Immature natural killer cell (primary cell): ENCODE measurements around the gene PEAK3. TPM values are rescaled to one million over a fixed set of nuclear protein-coding genes. Genes with fewer than 3 reads are reported as not detected.

Experiments
- DNase-seq, 3 donors: peaks; one replicate each; pipeline ENCODE4 v3.0.0; 2022; ENCODE audit warnings: mixed read lengths in 1 of 3
- H3K27ac Mint-ChIP-seq, 6 donors: one replicate each; pipeline ENCODE4 v1.8.0; 2020; ENCODE audit warnings: mixed read lengths in 6 of 6, mild to moderate bottlenecking in 5 of 6, inconsistent platforms in 4 of 6, moderate library complexity in 3 of 6
- H3K27me3 Mint-ChIP-seq, 3 donors: one replicate each; pipeline ENCODE4 v1.8.0; 2020 to 2021; ENCODE audit warnings: low read depth in 3 of 3, mild to moderate bottlenecking in 3 of 3, mixed read lengths in 3 of 3, moderate library complexity in 3 of 3, inconsistent platforms in 1 of 3
- H3K36me3 Mint-ChIP-seq, 3 donors: one replicate each; pipeline ENCODE4 v1.8.0; 2020; ENCODE audit warnings: mixed read lengths in 3 of 3, inconsistent platforms in 2 of 3, mild to moderate bottlenecking in 2 of 3
- H3K4me1 Mint-ChIP-seq, 2 donors: one replicate each; pipeline ENCODE4 v1.8.0; 2020; ENCODE audit warnings: inconsistent platforms in 2 of 2, mild to moderate bottlenecking in 2 of 2, mixed read lengths in 2 of 2, moderate library complexity in 1 of 2
- H3K4me3 Mint-ChIP-seq, 5 donors: one replicate each; pipeline ENCODE4 v1.8.0; 2020; ENCODE audit warnings: mild to moderate bottlenecking in 5 of 5, mixed read lengths in 5 of 5, inconsistent platforms in 3 of 5, moderate library complexity in 3 of 5
- H3K9me3 Mint-ChIP-seq, 6 donors: one replicate each; pipeline ENCODE4 v1.8.0; 2020; ENCODE audit warnings: mild to moderate bottlenecking in 6 of 6, mixed read lengths in 6 of 6, inconsistent platforms in 4 of 6, moderate library complexity in 3 of 6
- polyA plus RNA-seq, 3 donors: library from polyadenylated mRNA; unstranded; fragments of 300-500 nt; fragmentation: Illumina TruSeq; gene quantifications; one replicate each; pipeline ENCODE4 v1.2.3, GENCODE V29; 2021

The PEAK3 gene
- polyA plus RNA-seq, 3 donors from 2014 or later: 0.96 to 10.8 (median 2.5) TPM

- Mint-ChIP-seq H3K27me3 (peaks cover 24 to 39% (median 29%) of the 10 kb centered on the region in 3 donors), H3K36me3 (no peaks in the 10 kb centered on the region), H3K4me1 (peaks cover under 1 to 14% of the 10 kb centered on the region in 2 donors), H3K4me3 (peak within 1 kb of the TSS in 3 of 5 donors; percentile 60 to 76 (median 70)), H3K27ac (peak within 1 kb of the TSS in 2 of 6 donors; percentile 27 to 42), H3K9me3 (no peaks in the 10 kb centered on the region)
- no peak for DNase-seq
Measured at GRCh38 chr19:2308114-2308556, 26.2 kb upstream of the PEAK3 start, which contains the start of gene LINGO3. Gene LINGO3 (minus strand): TSS chr19:2308154. CDS start chr19:2291776, 16,378 bp downstream.

- no peak for DNase-seq
- H3K9me3 Mint-ChIP-seq: no peaks in the 10 kb centered on the region
- peaks cover 6 to 19% of the 10 kb centered on the region in 2 donors for H3K4me1 Mint-ChIP-seq
- peak overlapping the region in 1 of 5 donors; percentile 33 for H3K4me3 Mint-ChIP-seq
- H3K36me3 Mint-ChIP-seq: no peaks in the 10 kb centered on the region
- no peak overlapping the region for H3K27ac Mint-ChIP-seq
- peaks cover 21 to 43% (median 29%) of the 10 kb centered on the region in 3 donors for H3K27me3 Mint-ChIP-seq
Measured at GRCh38 chr19:2307518-2308012, 25.6 kb upstream of the PEAK3 start.

GRCh38 chr19:2306971-2307370 is 25.0 kb upstream of the PEAK3 start:
- H3K4me1 Mint-ChIP-seq: peaks cover 7 to 21% of the 10 kb centered on the region in 2 donors
- no peaks in the 10 kb centered on the region for H3K9me3 Mint-ChIP-seq
- no peaks in the 10 kb centered on the region for H3K36me3 Mint-ChIP-seq
- no peak for DNase-seq
- peak overlapping the region in 2 of 5 donors; percentile 29 to 32 for H3K4me3 Mint-ChIP-seq
- peaks cover 24 to 39% (median 27%) of the 10 kb centered on the region in 3 donors for H3K27me3 Mint-ChIP-seq
- H3K27ac Mint-ChIP-seq: no peak overlapping the region

GRCh38 chr19:2306281-2306806 is 24.4 kb upstream of the PEAK3 start:
- Mint-ChIP-seq H3K27ac (no peak overlapping the region), H3K36me3 (no peaks in the 10 kb centered on the region), H3K9me3 (no peaks in the 10 kb centered on the region), H3K4me1 (peaks cover 7 to 21% of the 10 kb centered on the region in 2 donors), H3K4me3 (no peak overlapping the region), H3K27me3 (peaks cover 27 to 38% (median 28%) of the 10 kb centered on the region in 3 donors)
- no peak for DNase-seq

- no peaks in the 10 kb centered on the region for H3K36me3 Mint-ChIP-seq
- no peaks in the 10 kb centered on the region for H3K9me3 Mint-ChIP-seq
- no peak overlapping the region for H3K27ac Mint-ChIP-seq
- DNase-seq: no peak
- H3K4me3 Mint-ChIP-seq: no peak overlapping the region
- peaks cover 27 to 38% (median 30%) of the 10 kb centered on the region in 3 donors for H3K27me3 Mint-ChIP-seq
- H3K4me1 Mint-ChIP-seq: peaks cover 7 to 22% of the 10 kb centered on the region in 2 donors
Measured at GRCh38 chr19:2305452-2306280, 23.7 kb upstream of the PEAK3 start.

- no peak for DNase-seq
- Mint-ChIP-seq H3K4me3 (peak overlapping the region; percentile 70 to 85 (median 71)), H3K27me3 (peaks cover 18 to 24% (median 23%) of the 10 kb centered on the region in 3 donors), H3K9me3 (no peaks in the 10 kb centered on the region), H3K27ac (peak overlapping the region in 3 of 6 donors; percentile 45 to 74 (median 59)), H3K4me1 (peaks cover 7 to 20% of the 10 kb centered on the region in 2 donors), H3K36me3 (no peaks in the 10 kb centered on the region)
Measured at GRCh38 chr19:2303211-2303798, 21.3 kb upstream of the PEAK3 start.

- peaks cover 7 to 20% of the 10 kb centered on the region in 2 donors for H3K4me1 Mint-ChIP-seq
- no peaks in the 10 kb centered on the region for H3K9me3 Mint-ChIP-seq
- H3K27me3 Mint-ChIP-seq: peaks cover 18 to 24% (median 23%) of the 10 kb centered on the region in 3 donors
- no peaks in the 10 kb centered on the region for H3K36me3 Mint-ChIP-seq
- peak; percentile 62 to 66 (median 65) for DNase-seq
- H3K27ac Mint-ChIP-seq: peak overlapping the region in 5 of 6 donors; percentile 35 to 83 (median 59)
- H3K4me3 Mint-ChIP-seq: peak overlapping the region; percentile 70 to 85 (median 71)
Measured at GRCh38 chr19:2302319-2303210, 20.6 kb upstream of the PEAK3 start.

- Mint-ChIP-seq H3K27me3 (peaks cover 12 to 14% (median 13%) of the 10 kb centered on the region in 3 donors), H3K36me3 (no peaks in the 10 kb centered on the region), H3K4me3 (no peak overlapping the region), H3K27ac (no peak overlapping the region), H3K4me1 (peaks cover 7 to 20% of the 10 kb centered on the region in 2 donors), H3K9me3 (no peaks in the 10 kb centered on the region)
- DNase-seq: no peak
Measured at GRCh38 chr19:2300533-2300932, 18.6 kb upstream of the PEAK3 start.

- H3K4me3 Mint-ChIP-seq: no peak overlapping the region
- no peaks in the 10 kb centered on the region for H3K9me3 Mint-ChIP-seq
- peaks cover 6 to 16% of the 10 kb centered on the region in 2 donors for H3K4me1 Mint-ChIP-seq
- peaks cover 2 to 5% (median 3%) of the 10 kb centered on the region in 3 donors for H3K27me3 Mint-ChIP-seq
- H3K27ac Mint-ChIP-seq: no peak overlapping the region
- H3K36me3 Mint-ChIP-seq: peaks cover 0 to 3% (median 0%) of the 10 kb centered on the region in 3 donors
- DNase-seq: no peak
Measured at GRCh38 chr19:2296141-2296540, 14.2 kb upstream of the PEAK3 start.

- Mint-ChIP-seq H3K27ac (peak overlapping the region in 2 of 6 donors; percentile 16 to 39), H3K9me3 (no peaks in the 10 kb centered on the region), H3K36me3 (peaks cover 0 to 3% (median 0%) of the 10 kb centered on the region in 3 donors), H3K4me1 (peaks cover 8 to 15% of the 10 kb centered on the region in 2 donors), H3K4me3 (peak overlapping the region in 1 of 5 donors; percentile 13), H3K27me3 (peaks cover 4 to 11% (median 5%) of the 10 kb centered on the region in 3 donors)
- no peak for DNase-seq
Measured at GRCh38 chr19:2294687-2295335, 12.8 kb upstream of the PEAK3 start.

GRCh38 chr19:2291185-2291751 is 9.3 kb upstream of the PEAK3 start:
- H3K27me3 Mint-ChIP-seq: peaks cover 12 to 26% (median 17%) of the 10 kb centered on the region in 3 donors
- DNase-seq: no peak
- H3K9me3 Mint-ChIP-seq: no peaks in the 10 kb centered on the region
- H3K4me1 Mint-ChIP-seq: peaks cover 27 to 35% of the 10 kb centered on the region in 2 donors
- no peak overlapping the region for H3K27ac Mint-ChIP-seq
- H3K36me3 Mint-ChIP-seq: peaks cover 0 to 3% (median 0%) of the 10 kb centered on the region in 3 donors
- H3K4me3 Mint-ChIP-seq: peak overlapping the region; percentile 73 to 84 (median 78)
